Gastrocnemius medialis (tissue), 4 donors: ENCODE measurements around the gene GJD2. TPM values are rescaled to one million over a fixed set of nuclear protein-coding genes. Genes with fewer than 3 reads are reported as not detected.

Experiments used
- ATAC-seq, 2 donors: fragments of 150-250 bp; one replicate each; pipeline ENCODE4 v1.9.1; 2016
- DNase-seq, 2 donors: peaks; one replicate each; pipeline ENCODE4 v3.0.0-alpha.2; 2019
- H3K27ac ChIP-seq, 4 donors: fragments of 200-600 bp; sonication (generic); 1 replicate in 1 of 4; 2 replicates in 3 of 4; pipeline ENCODE4 v1.5.1; 2016 to 2018; ENCODE audit warnings: mild to moderate bottlenecking in 2 of 4, moderate library complexity in 1 of 4
- H3K27me3 ChIP-seq, 3 donors: fragments of 200-600 bp; sonication (generic) in 2 of 3; 1 replicate in 1 of 3; 2 replicates in 2 of 3; pipeline versions ENCODE4 v1.5.1 to v1.6.0; 2016 to 2019; ENCODE audit warnings: mild to moderate bottlenecking in 1 of 3, moderate library complexity in 1 of 3
- H3K36me3 ChIP-seq, 2 donors: fragments of 200-600 bp; sonication (generic) in 1 of 2; one replicate each; pipeline ENCODE4 v1.5.1; 2017 to 2018
- H3K4me1 ChIP-seq, 2 donors: fragments of 200-600 bp; sonication (generic) in 1 of 2; one replicate each; pipeline ENCODE4 v1.5.1; 2016 to 2017; ENCODE audit warnings: mild to moderate bottlenecking in 2 of 2
- H3K4me3 ChIP-seq, 4 donors: fragments of 200-600 bp; sonication (generic) in 3 of 4; 1 replicate in 1 of 4; 2 replicates in 3 of 4; pipeline ENCODE4 v1.5.1; 2016 to 2019; ENCODE audit warnings: mild to moderate bottlenecking in 2 of 4
- H3K9me3 ChIP-seq, 3 donors: fragments of 200-600 bp; sonication (generic) in 2 of 3; 1 replicate in 1 of 3; 2 replicates in 2 of 3; pipeline ENCODE4 v1.5.1; 2016 to 2019
- POLR2A ChIP-seq, 2 donors: fragments of 450-650 bp; IDR thresholded peaks; one replicate each; pipeline ENCODE4 v1.6.1; 2017; ENCODE audit warnings: antibody characterized with exemption in 2 of 2, mild to moderate bottlenecking in 2 of 2, moderate library complexity in 2 of 2
- in situ Hi-C, 4 donors: fragments of 200-750 bp; cut with MboI; loops; one replicate each; pipeline versions ENCODE4 v1.15.0 to v1.8.0; 2017; ENCODE audit warnings: low sequenced_read_pairs in 4 of 4
- intact Hi-C: fragments of 100-400 bp; cut with DNase I; formaldehyde crosslinking; loops from one replicate; pipeline ENCODE4 v1.15.1; 2023; ENCODE audit warnings: low total_unique reads
- total RNA-seq, 4 donors: library from RNA; depleted of rRNA; stranded (reverse); fragments of >200 nt; gene quantifications; one replicate each; pipeline versions ENCODE4 v1.1.0 to v1.2.3, GENCODE V29; 2016
- TF ChIP-seq, protein P1 (sequence below), 5 experiments: fragments of 450-650 bp in 3 of 5; fragments of 200-600 bp in 2 of 5; sonication (generic) in 2 of 5; IDR thresholded peaks in 4 of 5; conservative IDR thresholded peaks in 1 of 5; 1 replicate in 4 of 5; 2 replicates in 1 of 5; pipeline ENCODE4 v1.5.1; 2016 to 2019; ENCODE audit warnings: antibody characterized with exemption in 5 of 5, mild to moderate bottlenecking in 3 of 5, moderate library complexity in 3 of 5

Gene GJD2
- total RNA-seq, 4 donors from 2014 or later: not detected

DNA sequence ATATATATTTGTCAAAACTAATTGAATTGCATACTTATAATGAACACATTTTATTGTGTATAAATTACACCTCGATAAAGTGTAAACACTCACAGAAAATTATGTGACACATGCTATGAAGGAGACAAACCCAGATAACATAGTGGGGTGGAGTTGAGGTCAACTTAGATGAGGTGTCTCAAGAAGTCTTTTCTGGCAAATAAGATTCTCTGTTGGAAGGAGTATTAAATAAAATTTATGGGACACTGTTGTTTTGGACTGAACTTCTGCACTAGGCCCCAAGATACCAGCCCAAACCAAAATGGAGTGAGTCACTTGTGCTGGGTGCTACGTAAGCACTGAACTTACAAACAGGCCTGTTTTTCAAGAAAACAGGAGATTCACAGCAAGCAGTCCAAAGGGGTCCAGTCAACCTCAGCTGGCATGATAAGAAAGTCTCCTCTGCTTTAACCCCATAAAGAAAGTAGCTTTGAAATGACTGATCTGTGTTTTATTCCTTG lies 21.9 kb upstream of the GJD2 start:
- ATAC-seq: no peak
- H3K27me3 ChIP-seq: no peaks in the 10 kb centered on the region

DNA sequence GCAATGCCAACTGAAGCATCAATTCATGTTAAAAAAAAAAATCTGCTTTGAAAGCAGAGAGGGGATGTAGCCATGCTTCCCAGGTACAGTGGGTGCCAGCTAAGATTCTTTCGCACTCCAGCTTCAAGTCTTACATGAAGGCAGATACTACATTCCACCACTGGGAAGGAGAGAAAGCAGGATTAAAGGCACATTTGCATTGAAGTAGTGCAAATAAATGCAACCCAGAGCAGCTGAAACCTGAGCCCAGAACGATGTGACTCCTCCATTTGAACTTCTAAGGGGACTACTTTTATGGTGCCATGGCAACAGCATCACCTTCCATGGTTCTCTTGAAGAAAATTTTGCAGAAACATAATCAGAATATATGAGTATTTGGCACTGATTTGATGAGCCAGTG lies 19.1 kb upstream of the GJD2 start:
- Histone ChIP-seq H3K36me3 (no peaks in the 10 kb centered on the region), H3K4me1 (no peaks in the 10 kb centered on the region), H3K27me3 (no peaks in the 10 kb centered on the region), H3K9me3 (no peaks in the 10 kb centered on the region), H3K4me3 (no peak overlapping the region), H3K27ac (no peak overlapping the region)
- intact Hi-C loops: no loop called here
- ATAC-seq (no peak), DNase-seq (no peak)
- in situ Hi-C loops: no loop called here
- TF ChIP-seq, protein P1, sequence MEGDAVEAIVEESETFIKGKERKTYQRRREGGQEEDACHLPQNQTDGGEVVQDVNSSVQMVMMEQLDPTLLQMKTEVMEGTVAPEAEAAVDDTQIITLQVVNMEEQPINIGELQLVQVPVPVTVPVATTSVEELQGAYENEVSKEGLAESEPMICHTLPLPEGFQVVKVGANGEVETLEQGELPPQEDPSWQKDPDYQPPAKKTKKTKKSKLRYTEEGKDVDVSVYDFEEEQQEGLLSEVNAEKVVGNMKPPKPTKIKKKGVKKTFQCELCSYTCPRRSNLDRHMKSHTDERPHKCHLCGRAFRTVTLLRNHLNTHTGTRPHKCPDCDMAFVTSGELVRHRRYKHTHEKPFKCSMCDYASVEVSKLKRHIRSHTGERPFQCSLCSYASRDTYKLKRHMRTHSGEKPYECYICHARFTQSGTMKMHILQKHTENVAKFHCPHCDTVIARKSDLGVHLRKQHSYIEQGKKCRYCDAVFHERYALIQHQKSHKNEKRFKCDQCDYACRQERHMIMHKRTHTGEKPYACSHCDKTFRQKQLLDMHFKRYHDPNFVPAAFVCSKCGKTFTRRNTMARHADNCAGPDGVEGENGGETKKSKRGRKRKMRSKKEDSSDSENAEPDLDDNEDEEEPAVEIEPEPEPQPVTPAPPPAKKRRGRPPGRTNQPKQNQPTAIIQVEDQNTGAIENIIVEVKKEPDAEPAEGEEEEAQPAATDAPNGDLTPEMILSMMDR (IDR thresholded peaks at IDR 0.05 in 4 of 5, conservative IDR thresholded peaks at IDR 0.05 in 1 of 5): no peak
- TF ChIP-seq POLR2A (IDR thresholded peaks at IDR 0.05): no peak

More for the DNA sequence above, 21.9 kb upstream of the GJD2 start:
- no peaks in the 10 kb centered on the region for H3K4me1 ChIP-seq
- H3K9me3 ChIP-seq: no peaks in the 10 kb centered on the region
- TF ChIP-seq POLR2A (IDR thresholded peaks at IDR 0.05): no peak
- TF ChIP-seq, protein P1 (IDR thresholded peaks at IDR 0.05 in 4 of 5, conservative IDR thresholded peaks at IDR 0.05 in 1 of 5): no peak
- H3K27ac ChIP-seq: no peak overlapping the region
- DNase-seq: no peak
- no peaks in the 10 kb centered on the region for H3K36me3 ChIP-seq
- in situ Hi-C loops (no loop called here), intact Hi-C loops (no loop called here)
- no peak overlapping the region for H3K4me3 ChIP-seq

DNA sequence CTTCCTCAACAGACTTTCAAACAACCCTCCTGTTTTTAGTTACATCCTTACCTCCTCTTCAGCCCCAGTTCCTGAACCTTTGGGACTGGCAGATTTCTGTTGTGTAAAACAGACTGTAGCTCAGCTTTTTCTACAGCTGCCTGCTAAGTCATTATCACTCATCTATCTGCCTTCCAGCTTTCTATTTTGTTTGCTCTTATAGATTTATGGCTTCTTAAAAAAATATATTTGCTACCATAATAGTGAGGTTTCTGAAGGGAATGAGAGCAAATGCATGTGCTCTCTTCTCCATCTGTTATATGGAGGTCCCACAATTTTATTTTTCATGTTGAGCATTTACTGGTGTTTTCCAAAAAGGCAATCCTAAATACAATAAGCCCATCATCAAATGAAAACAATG lies 18.2 kb upstream of the GJD2 start:
- no peak for ATAC-seq
- no peak overlapping the region for H3K27ac ChIP-seq
- H3K4me1 ChIP-seq: no peaks in the 10 kb centered on the region
- in situ Hi-C loops: no loop called here
- no peaks in the 10 kb centered on the region for H3K36me3 ChIP-seq
- no peak for DNase-seq
- no peaks in the 10 kb centered on the region for H3K27me3 ChIP-seq
- H3K4me3 ChIP-seq: no peak overlapping the region
- TF ChIP-seq, protein P1 (IDR thresholded peaks at IDR 0.05 in 4 of 5, conservative IDR thresholded peaks at IDR 0.05 in 1 of 5): no peak
- TF ChIP-seq POLR2A (IDR thresholded peaks at IDR 0.05): no peak
- no peaks in the 10 kb centered on the region for H3K9me3 ChIP-seq
- intact Hi-C loops: no loop called here

DNA sequence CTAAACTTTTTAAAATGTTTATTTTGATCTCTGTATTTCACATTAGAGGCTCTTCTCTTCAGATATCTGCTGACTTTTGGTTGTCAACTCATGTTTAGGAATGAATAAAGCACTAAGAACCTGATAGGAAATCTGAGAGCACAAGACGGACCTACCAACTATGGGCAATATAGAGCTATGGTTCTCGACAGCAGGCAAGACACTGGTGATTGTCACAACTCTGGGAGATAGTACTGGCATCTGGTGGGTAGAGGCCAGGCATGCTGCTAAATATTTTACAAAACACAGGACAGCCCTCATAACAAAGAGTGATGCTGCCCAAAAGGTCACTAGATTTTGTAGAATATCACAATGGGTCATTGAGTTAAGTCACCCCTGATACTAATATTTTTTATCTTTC lies 17.5 kb upstream of the GJD2 start:
- Histone ChIP-seq H3K4me1 (no peaks in the 10 kb centered on the region), H3K4me3 (no peak overlapping the region), H3K9me3 (no peaks in the 10 kb centered on the region), H3K27me3 (no peaks in the 10 kb centered on the region), H3K36me3 (no peaks in the 10 kb centered on the region), H3K27ac (no peak overlapping the region)
- no peak for ATAC-seq
- in situ Hi-C loops: no loop called here
- DNase-seq: no peak
- intact Hi-C loops: no loop called here
- TF ChIP-seq POLR2A (IDR thresholded peaks at IDR 0.05): no peak
- TF ChIP-seq, protein P1 (IDR thresholded peaks at IDR 0.05 in 4 of 5, conservative IDR thresholded peaks at IDR 0.05 in 1 of 5): no peak

DNA sequence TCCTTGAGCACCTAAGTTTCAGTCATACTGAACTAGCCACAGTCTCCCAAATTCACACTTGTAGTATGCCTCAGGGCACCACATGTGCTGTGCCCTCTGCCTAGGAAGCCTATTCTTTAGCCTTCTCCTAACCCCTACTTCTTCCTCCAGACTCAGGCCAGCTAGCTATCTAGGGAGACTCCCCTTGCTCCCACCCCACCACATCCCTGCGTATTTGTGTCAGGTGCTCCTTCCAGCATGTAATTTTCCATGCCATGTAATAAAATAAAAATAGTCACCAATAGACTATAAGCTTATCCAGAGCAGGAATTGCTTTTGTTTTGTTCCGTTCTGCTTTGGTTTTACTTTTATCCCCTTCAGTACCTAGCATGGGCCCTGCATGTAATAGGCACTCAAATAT lies 14.9 kb upstream of the GJD2 start:
- no peak for ATAC-seq
- Histone ChIP-seq H3K4me3 (no peak overlapping the region), H3K9me3 (no peaks in the 10 kb centered on the region), H3K4me1 (no peaks in the 10 kb centered on the region), H3K36me3 (no peaks in the 10 kb centered on the region), H3K27me3 (no peaks in the 10 kb centered on the region), H3K27ac (no peak overlapping the region)
- no peak for TF ChIP-seq POLR2A (IDR thresholded peaks at IDR 0.05)
- TF ChIP-seq, protein P1 (IDR thresholded peaks at IDR 0.05 in 4 of 5, conservative IDR thresholded peaks at IDR 0.05 in 1 of 5): no peak
- in situ Hi-C loops: no loop called here
- DNase-seq: no peak
- intact Hi-C loops: no loop called here
